Stomach (tissue), 9 donors: ENCODE data around the gene TWF2. TPM values are rescaled to one million over a fixed set of nuclear protein-coding genes. Genes with fewer than 3 reads are reported as not detected.

Experiments used
- DNase-seq, 2 donors: peaks; one replicate each; pipeline versions ENCODE4 v3.0.0 to v3.0.0-alpha.2; 2013 to 2019
- H3K27ac ChIP-seq, 5 donors: fragments of 200-600 bp in 4 of 5; sonication (generic) in 4 of 5; one replicate each; pipeline ENCODE4 v1.5.1; 2013 to 2019; ENCODE audit warnings: mild to moderate bottlenecking in 1 of 5, moderate library complexity in 1 of 5
- H3K27me3 ChIP-seq, 3 donors: fragments of 200-600 bp; sonication (generic); one replicate each; pipeline ENCODE4 v1.5.1; 2017 to 2019; ENCODE audit warnings: mixed run types in 1 of 3
- H3K36me3 ChIP-seq, 4 donors: fragments of 200-600 bp; sonication (generic); 1 replicate in 3 of 4; 2 replicates in 1 of 4; pipeline ENCODE4 v1.5.1; 2016 to 2019
- H3K4me1 ChIP-seq, 4 donors: fragments of 200-600 bp; sonication (generic); one replicate each; pipeline ENCODE4 v1.5.1; 2016 to 2019
- H3K4me3 ChIP-seq, 4 donors: fragments of 200-600 bp; sonication (generic) in 3 of 4; one replicate each; pipeline ENCODE4 v1.5.1; 2016 to 2019; ENCODE audit warnings: mild to moderate bottlenecking in 1 of 4
- H3K9me3 ChIP-seq, 4 donors: fragments of 200-600 bp; sonication (generic); one replicate each; pipeline ENCODE4 v1.5.1; 2016 to 2019
- CTCF ChIP-seq, 7 experiments: fragments of 450-650 bp in 4 of 7; fragments of 200-600 bp in 3 of 7; sonication (generic) in 3 of 7; IDR thresholded peaks; one replicate each; pipeline ENCODE4 v1.5.1; 2016 to 2019; ENCODE audit warnings: antibody characterized with exemption in 7 of 7, control low read depth in 2 of 7, mild to moderate bottlenecking in 1 of 7
- EP300 ChIP-seq: sonication (generic); formaldehyde crosslinking; IDR thresholded peaks from one replicate; pipeline ENCODE4 v1.6.1; 2017; ENCODE audit warnings: antibody characterized with exemption
- POLR2A ChIP-seq, 4 donors: fragments of 450-650 bp; IDR thresholded peaks; one replicate each; pipeline ENCODE4 v1.6.1; 2016; ENCODE audit warnings: antibody characterized with exemption in 4 of 4, control low read depth in 2 of 4, mild to moderate bottlenecking in 1 of 4, moderate library complexity in 1 of 4
- POLR2AphosphoS5 ChIP-seq, 3 donors: sonication (generic); formaldehyde crosslinking; IDR thresholded peaks; one replicate each; pipeline ENCODE4 v1.6.1; 2016; ENCODE audit warnings: antibody characterized with exemption in 3 of 3
- WGBS, 5 donors: extraction: QIAGEN DNeasy Blood & Tissue Kit in 3 of 5; methylation state at CpG; one replicate each; pipeline versions ENCODE4 v1.1.5 to v1.1.7; 2013 to 2018; 5-methylcytosine and 5-hydroxymethylcytosine counted together
- intact Hi-C: fragments of 100-400 bp; cut with DNase I; formaldehyde crosslinking; loops from one replicate; pipeline ENCODE4 v1.15.1; 2023; ENCODE audit warnings: low total_unique reads
- polyA plus RNA-seq, 3 donors: library from polyadenylated mRNA; stranded (reverse); fragments of 200-250 nt; gene quantifications; one replicate each; pipeline ENCODE4 v1.2.3, GENCODE V29; 2013
- total RNA-seq, 5 donors: library from RNA; depleted of rRNA; stranded (reverse); fragments of >200 nt; gene quantifications; one replicate each; pipeline versions ENCODE4 v1.1.0 to v1.2.3, GENCODE V29; 2014 to 2016
- donor health status: healthy with polysubstance abuse.
- donor health status: Bipolar disorder and iron deficiency.
- donor health status: healthy.

Gene TWF2
- total and polyA plus RNA-seq, 8 donors: 18.7 to 237 (median 40.0) TPM

- H3K27me3 ChIP-seq: no peaks in the 10 kb centered on the region
- intact Hi-C loops: loop anchor here (5.0 kb wide), 1 partner anchor 120 kb away; no protein-coding TSS in a partner anchor
- H3K4me1 ChIP-seq: peaks cover 26 to 52% (median 38%) of the 10 kb centered on the region in 4 donors
- no peaks in the 10 kb centered on the region for H3K9me3 ChIP-seq
- 89 to 94% (median 90%) methylated on average over 31 to 41 of the region's 41 CpGs for WGBS, 5 donors
- peaks cover 0 to 10% (median 5%) of the 10 kb centered on the region in 4 donors for H3K36me3 ChIP-seq
- H3K27ac ChIP-seq: no peak overlapping the region
- no peak for DNase-seq
- no peak overlapping the region for H3K4me3 ChIP-seq
- TF ChIP-seq EP300 (no peak), CTCF (IDR thresholded peaks at IDR 0.05) (no peak), POLR2AphosphoS5 (IDR thresholded peaks at IDR 0.05) (no peak), POLR2A (IDR thresholded peaks at IDR 0.05) (no peak)
Observed at GRCh38 chr3:52222319-52223221, 16.4 kb downstream of the TWF2 start.

DNA sequence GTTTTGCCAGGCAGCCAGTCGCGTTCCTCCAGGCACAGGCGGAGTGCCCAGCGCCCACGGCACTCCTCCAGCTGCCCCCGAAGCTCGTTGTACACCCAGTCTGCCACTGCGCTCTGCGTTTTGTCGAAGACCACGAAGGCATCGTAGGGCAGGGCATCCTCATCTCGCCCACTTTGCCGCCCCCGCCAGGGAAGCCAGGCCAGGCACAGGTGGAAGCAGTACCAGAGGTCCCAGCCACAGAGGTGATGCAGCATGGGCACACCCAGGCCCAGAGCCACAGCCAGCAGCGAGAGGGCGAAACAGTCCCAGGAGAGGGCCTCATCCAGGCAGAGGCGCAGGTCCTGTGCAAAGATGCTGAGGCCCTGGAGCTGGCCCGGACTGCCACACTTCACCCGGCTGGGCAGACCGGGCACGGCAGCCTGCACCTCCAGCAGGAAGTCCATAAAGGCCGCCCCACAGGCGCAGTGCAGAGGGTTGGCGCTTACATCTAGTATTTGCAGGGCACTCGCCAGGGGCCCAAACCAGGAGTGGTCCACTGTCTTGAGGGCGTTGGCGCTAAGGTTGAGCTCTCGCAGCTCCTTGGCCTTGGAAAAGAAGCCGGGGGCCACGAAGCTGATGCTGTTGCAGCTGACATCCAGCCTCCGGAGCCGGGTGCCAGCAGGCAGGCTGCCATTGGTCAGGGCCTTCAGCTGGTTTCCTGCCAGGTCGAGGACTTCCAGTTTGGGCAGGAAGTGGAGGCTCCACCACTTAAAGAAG lies 17.2 kb downstream of the TWF2 start:
- Histone ChIP-seq H3K4me1 (peaks cover 35 to 61% (median 46%) of the 10 kb centered on the region in 4 donors), H3K27me3 (no peaks in the 10 kb centered on the region), H3K27ac (peak overlapping the region in 1 of 5 donors; percentile 32), H3K9me3 (no peaks in the 10 kb centered on the region), H3K36me3 (peaks cover 0 to 7% (median 0%) of the 10 kb centered on the region in 4 donors), H3K4me3 (no peak overlapping the region)
- DNase-seq: no peak
- TF ChIP-seq CTCF (IDR thresholded peaks at IDR 0.05) (no peak), EP300 (no peak), POLR2A (IDR thresholded peaks at IDR 0.05) (no peak), POLR2AphosphoS5 (IDR thresholded peaks at IDR 0.05) (no peak)
- intact Hi-C loops: loop anchor here (5.0 kb wide), 1 partner anchor 121 kb away; no protein-coding TSS in a partner anchor
- WGBS, 5 donors: 81 to 86% (median 85%) methylated on average over 16 to 34 of the region's 34 CpGs

GRCh38 chr3:52221141-52221562 lies 17.8 kb downstream of the TWF2 start:
- TF ChIP-seq CTCF (IDR thresholded peaks at IDR 0.05): no peak
- no peak for TF ChIP-seq POLR2AphosphoS5 (IDR thresholded peaks at IDR 0.05)
- no peak for TF ChIP-seq POLR2A (IDR thresholded peaks at IDR 0.05)
- TF ChIP-seq EP300: no peak
- intact Hi-C loops: loop anchor here (5.0 kb wide), 1 partner anchor 121 kb away; no protein-coding TSS in a partner anchor
- Histone ChIP-seq H3K27me3 (no peaks in the 10 kb centered on the region), H3K4me3 (no peak overlapping the region), H3K9me3 (no peaks in the 10 kb centered on the region), H3K4me1 (peaks cover 41 to 66% (median 51%) of the 10 kb centered on the region in 4 donors), H3K36me3 (peaks cover 0 to 7% (median 0%) of the 10 kb centered on the region in 4 donors), H3K27ac (no peak overlapping the region)
- WGBS, 5 donors: 92 to 99% (median 92%) methylated on average over 6 to 27 of the region's 27 CpGs
- no peak for DNase-seq
